HEK293 (cell line): ENCODE results near the gene GAL3ST3.
A peak's percentile ranks its signal among the peaks of the same experiment; 100 is the strongest.

ENCODE experiments used
- CTCF ChIA-PET: fragments of 350-600 bp; formaldehyde crosslinking; extraction: SDS; loops from one replicate; lab custom pipeline; 2021; ENCODE audit warnings: antibody characterized with exemption; lab: Yijun Ruan, JAX
- POLR2A ChIA-PET: fragments of 300-600 bp; formaldehyde crosslinking; extraction: SDS; loops from one replicate; lab custom pipeline; 2020; ENCODE audit warnings: antibody characterized with exemption, inconsistent platforms; lab: Yijun Ruan, JAX
- H3K27ac ChIP-seq: fragments of 200-500 bp; sonication (Bioruptor generic); 2 replicates; pipeline ENCODE4 v1.5.1; 2014; ENCODE audit warnings: low read depth, low read length, control low read depth, inconsistent platforms; ENCODE audit errors: extremely low read depth
- H3K36me3 ChIP-seq, 2 experiments: fragments of 200-500 bp in 1 of 2; sonication (Bioruptor generic) in 1 of 2; 1 replicate in 1 of 2; 2 replicates in 1 of 2; pipeline ENCODE4 v1.5.1; 2014 to 2017; ENCODE audit warnings: inconsistent platforms in 2 of 2, low read length in 2 of 2; ENCODE audit not compliant: control insufficient read depth in 2 of 2, insufficient read depth in 1 of 2
- H3K4me1 ChIP-seq: fragments of 200-500 bp; sonication (Bioruptor generic); 2 replicates; pipeline ENCODE4 v1.5.1; 2014; ENCODE audit warnings: mild to moderate bottlenecking, low read length, inconsistent platforms; ENCODE audit not compliant: control insufficient read depth, insufficient read depth
- H3K4me3 ChIP-seq: 2 replicates; pipeline ENCODE4 v1.5.1; 2011; ENCODE audit warnings: low read depth, mild to moderate bottlenecking, control low read depth, low read length, moderate library complexity
- H3K9me3 ChIP-seq: fragments of 200-500 bp; sonication (Bioruptor generic); 2 replicates; pipeline ENCODE4 v1.5.1; 2014; ENCODE audit warnings: low read depth, low read length, inconsistent platforms; ENCODE audit not compliant: control insufficient read depth, insufficient read depth
- ATF2 ChIP-seq: fragments of 450-650 bp; formaldehyde crosslinking; IDR thresholded peaks from 2 replicates; pipeline ENCODE4 v1.5.1; 2016; ENCODE audit warnings: missing biosample characterization, missing genetic modification characterization, low read depth
- BCL11A ChIP-seq: fragments of 450-650 bp; formaldehyde crosslinking; IDR thresholded peaks from 2 replicates; pipeline ENCODE4 v1.5.1; 2016; ENCODE audit warnings: low read depth, missing biosample characterization, missing genetic modification characterization
- EGR2 ChIP-seq: fragments of 450-650 bp; formaldehyde crosslinking; IDR thresholded peaks from 2 replicates; pipeline ENCODE4 v1.5.1; 2016; ENCODE audit warnings: low read depth, missing biosample characterization, missing genetic modification characterization
- PRDM10 ChIP-seq: fragments of 450-650 bp; formaldehyde crosslinking; IDR thresholded peaks from 2 replicates; pipeline ENCODE4 v1.5.1; 2016; ENCODE audit warnings: missing biosample characterization, missing genetic modification characterization
- SETDB1 ChIP-seq: IDR thresholded peaks from one replicate; pipeline ENCODE4 v1.6.1; 2017; ENCODE audit warnings: mild to moderate bottlenecking, low read length, moderate library complexity, mixed read lengths; ENCODE audit not compliant: insufficient read length
- SP2 ChIP-seq: fragments of 450-650 bp; formaldehyde crosslinking; IDR thresholded peaks from 2 replicates; pipeline ENCODE4 v1.5.1; 2016; ENCODE audit warnings: missing biosample characterization, missing genetic modification characterization
- TSHZ1 ChIP-seq: fragments of 450-650 bp; formaldehyde crosslinking; IDR thresholded peaks from 2 replicates; pipeline ENCODE4 v1.5.1; 2016; ENCODE audit warnings: missing biosample characterization, missing genetic modification characterization, borderline replicate concordance
- YY2 ChIP-seq: fragments of 450-650 bp; formaldehyde crosslinking; IDR thresholded peaks from 2 replicates; pipeline ENCODE4 v1.5.1; 2016; ENCODE audit warnings: missing biosample characterization, missing genetic modification characterization
- ZBTB21 ChIP-seq: fragments of 450-650 bp; formaldehyde crosslinking; IDR thresholded peaks from 2 replicates; pipeline ENCODE4 v1.5.1; 2017; ENCODE audit warnings: missing biosample characterization, missing genetic modification characterization
- ZFP3 ChIP-seq: fragments of 450-650 bp; formaldehyde crosslinking; IDR thresholded peaks from 2 replicates; pipeline ENCODE4 v1.5.1; 2016; ENCODE audit warnings: low read depth, missing biosample characterization, missing genetic modification characterization
- ZNF223 ChIP-seq: fragments of 450-650 bp; formaldehyde crosslinking; IDR thresholded peaks from 2 replicates; pipeline ENCODE4 v1.5.1; 2016; ENCODE audit warnings: missing biosample characterization, missing genetic modification characterization
- ZNF248 ChIP-seq: fragments of 450-650 bp; formaldehyde crosslinking; IDR thresholded peaks from 2 replicates; pipeline ENCODE4 v1.5.1; 2017; ENCODE audit warnings: missing biosample characterization, missing genetic modification characterization
- ZNF394 ChIP-seq: fragments of 450-650 bp; formaldehyde crosslinking; IDR thresholded peaks from 2 replicates; pipeline ENCODE4 v1.5.1; 2016; ENCODE audit warnings: missing biosample characterization, missing genetic modification characterization, mild to moderate bottlenecking, moderate library complexity, borderline replicate concordance
- ZNF404 ChIP-seq: fragments of 450-650 bp; formaldehyde crosslinking; IDR thresholded peaks from 2 replicates; pipeline ENCODE4 v1.5.1; 2017; ENCODE audit warnings: missing biosample characterization, missing genetic modification characterization
- ZNF433 ChIP-seq: fragments of 450-650 bp; formaldehyde crosslinking; IDR thresholded peaks from 2 replicates; pipeline ENCODE4 v1.5.1; 2016; ENCODE audit warnings: missing biosample characterization, missing genetic modification characterization, low read depth
- ZNF449 ChIP-seq: fragments of 450-650 bp; formaldehyde crosslinking; IDR thresholded peaks from 2 replicates; pipeline ENCODE4 v1.5.1; 2017; ENCODE audit warnings: missing biosample characterization, mild to moderate bottlenecking, missing genetic modification characterization, moderate library complexity
- ZNF48 ChIP-seq: fragments of 450-650 bp; formaldehyde crosslinking; IDR thresholded peaks from 2 replicates; pipeline ENCODE4 v1.5.1; 2016; ENCODE audit warnings: missing biosample characterization, missing genetic modification characterization
- ZNF488 ChIP-seq: fragments of 450-650 bp; formaldehyde crosslinking; IDR thresholded peaks from 2 replicates; pipeline ENCODE4 v1.5.1; 2016; ENCODE audit warnings: missing biosample characterization, missing genetic modification characterization
- ZSCAN4 ChIP-seq: fragments of 450-650 bp; formaldehyde crosslinking; IDR thresholded peaks from 2 replicates; pipeline ENCODE4 v1.5.1; 2017; ENCODE audit warnings: missing biosample characterization, missing genetic modification characterization

Gene GAL3ST3

GRCh38 chr11:66037327-66037726, 11.6 kb downstream of the GAL3ST3 start (continued):
- TF ChIP-seq ZNF404 (tag by site-specific recombination) (no peak), YY2 (tag by site-specific recombination) (no peak), ZNF248 (tag by site-specific recombination) (no peak)
- TF ChIP-seq, all 188 proteins: peak for 0

- Histone ChIP-seq H3K36me3 (no peaks in the 10 kb centered on the region), H3K27ac (no peak overlapping the region), H3K9me3 (no peaks in the 10 kb centered on the region), H3K4me3 (no peak overlapping the region), H3K4me1 (no peaks in the 10 kb centered on the region)
- ChIA-PET POLR2A (interaction anchor here (0.7 kb wide), 1 partner anchor 123 kb away, joined by 5 read pairs; no protein-coding TSS in a partner anchor), CTCF (interaction anchor here (0.6 to 4.7 kb wide), 6 partner anchors 8 to 152 kb away, joined by 3 to 37 read pairs (median 4); no protein-coding TSS in a partner anchor)
- no peak for TF ChIP-seq BCL11A (tag by site-specific recombination)
These were observed 12.6 kb downstream of the GAL3ST3 start for GRCh38 chr11:66036334-66036710.

GRCh38 chr11:66035653-66036333, 13.2 kb downstream of the GAL3ST3 start:
- ChIA-PET POLR2A (interaction anchor here (0.7 kb wide), 1 partner anchor 124 kb away, joined by 5 read pairs; no protein-coding TSS in a partner anchor), CTCF (interaction anchor here (0.6 to 4.7 kb wide), 6 partner anchors 9 to 838 kb away, joined by 3 to 37 read pairs (median 4); no protein-coding TSS in a partner anchor)
- Histone ChIP-seq H3K36me3 (no peaks in the 10 kb centered on the region), H3K4me3 (no peak overlapping the region), H3K9me3 (no peaks in the 10 kb centered on the region), H3K4me1 (no peaks in the 10 kb centered on the region), H3K27ac (no peak overlapping the region)
- TF ChIP-seq ATF2 (tag by site-specific recombination) (no peak), ZBTB21 (tag by site-specific recombination) (no peak), EGR2 (tag by site-specific recombination) (peak; percentile 39; the same call in 1 of the 2 replicates), SP2 (tag by site-specific recombination) (no peak), ZSCAN4 (tag by site-specific recombination) (no peak), PRDM10 (tag by site-specific recombination) (peak; percentile 29), ZNF449 (no peak), ZFP3 (tag by site-specific recombination) (no peak), SETDB1 (no peak), TSHZ1 (no peak), ZNF394 (tag by site-specific recombination) (no peak), ZNF48 (tag by site-specific recombination) (no peak), ZNF488 (no peak), ZNF433 (no peak), ZNF223 (no peak)
